Measurements from ENCODE around the gene SMIM26. TPM values are rescaled to one million over a fixed set of nuclear protein-coding genes. Genes with fewer than 3 reads are reported as not detected.

SMIM26 gene
- total RNA-seq, 1 donor from 2014 or later, result 150 TPM

- no peak overlapping the region for H3K9ac ChIP-seq
- H3K4me3 ChIP-seq, result peak overlapping the region; percentile 74
- no peaks in the 10 kb centered on the region for H3K27me3 ChIP-seq
- peaks cover 16% of the 10 kb centered on the region for H3F3A ChIP-seq (ENCODE audit: low read depth)
- H3K27ac Mint-ChIP-seq, result peak overlapping the region; percentile 81
- H3K4me1 ChIP-seq, result peaks cover 13% of the 10 kb centered on the region
- no peaks in the 10 kb centered on the region for H3K9me3 Mint-ChIP-seq
- no peaks in the 10 kb centered on the region for H4K20me1 ChIP-seq (ENCODE audit: low read depth)
- H3K79me2 ChIP-seq (ENCODE audit: low read depth), result peaks cover 41% of the 10 kb centered on the region
- H3K4me2 ChIP-seq, result peak overlapping the region; percentile 81
- no peaks in the 10 kb centered on the region for H3K36me3 Mint-ChIP-seq
- H3K4me1 Mint-ChIP-seq, result peaks cover 21% of the 10 kb centered on the region
- peak overlapping the region; percentile 93 for H3K4me3 Mint-ChIP-seq
- no peaks in the 10 kb centered on the region for H3K36me3 ChIP-seq
- H3K27me3 Mint-ChIP-seq (ENCODE audit: insufficient read depth, low read depth), result no peaks in the 10 kb centered on the region
- peak overlapping the region; percentile 89 for H2AFZ ChIP-seq (replicated peaks)
- peak; percentile 58 for DNase-seq (ENCODE audit: low spot score)
- TF ChIP-seq EZH2phosphoT487 (IDR thresholded peaks at IDR 0.05) (no peak), CTCF (IDR thresholded peaks at IDR 0.05) (peak; percentile 9)
- H3K27ac ChIP-seq, result no peak overlapping the region
- H3K9me3 ChIP-seq (ENCODE audit: low read depth), result no peaks in the 10 kb centered on the region
Measured at GRCh38 chr20:18588574-18588933, 21.3 kb downstream of the SMIM26 start.

- no peaks in the 10 kb centered on the region for H3K9me3 Mint-ChIP-seq
- Histone ChIP-seq H3K4me2 (peak overlapping the region; percentile 81), H3K9ac (no peak overlapping the region), H2AFZ (replicated peaks) (no peak overlapping the region), H3K4me3 (no peak overlapping the region), H3K79me2 (ENCODE audit: low read depth) (peaks cover 41% of the 10 kb centered on the region), H3K4me1 (peaks cover 13% of the 10 kb centered on the region), H3K9me3 (ENCODE audit: low read depth) (no peaks in the 10 kb centered on the region), H3K27me3 (no peaks in the 10 kb centered on the region), H3K36me3 (no peaks in the 10 kb centered on the region), H3F3A (ENCODE audit: low read depth) (peaks cover 16% of the 10 kb centered on the region), H3K27ac (no peak overlapping the region), H4K20me1 (ENCODE audit: low read depth) (no peaks in the 10 kb centered on the region)
- H3K36me3 Mint-ChIP-seq, result peaks cover 5% of the 10 kb centered on the region
- H3K4me1 Mint-ChIP-seq, result peaks cover 21% of the 10 kb centered on the region
- H3K27ac Mint-ChIP-seq, result no peak overlapping the region
- peak overlapping the region; percentile 93 for H3K4me3 Mint-ChIP-seq
- no peaks in the 10 kb centered on the region for H3K27me3 Mint-ChIP-seq (ENCODE audit: insufficient read depth, low read depth)
- TF ChIP-seq EZH2phosphoT487 (IDR thresholded peaks at IDR 0.05), result no peak
- TF ChIP-seq EZH2 (IDR thresholded peaks at IDR 0.05), result no peak
- no peak for TF ChIP-seq CTCF (IDR thresholded peaks at IDR 0.05)
- DNase-seq (ENCODE audit: low spot score), result no peak
Measured at GRCh38 chr20:18589941-18590674, 22.9 kb downstream of the SMIM26 start.

GRCh38 chr20:18596270-18596669 is 29.0 kb downstream of the SMIM26 start:
- DNase-seq (ENCODE audit: low spot score), result no peak
- H3F3A ChIP-seq (ENCODE audit: low read depth), result no peaks in the 10 kb centered on the region
- H3K4me2 ChIP-seq, result no peak overlapping the region
- no peak overlapping the region for H3K9ac ChIP-seq
- no peaks in the 10 kb centered on the region for H3K4me1 ChIP-seq
- H3K9me3 Mint-ChIP-seq, result peaks cover 7% of the 10 kb centered on the region
- H3K27ac ChIP-seq, result no peak overlapping the region
- no peak overlapping the region for H3K27ac Mint-ChIP-seq
- H3K4me3 ChIP-seq, result no peak overlapping the region
- no peaks in the 10 kb centered on the region for H3K27me3 Mint-ChIP-seq (ENCODE audit: insufficient read depth, low read depth)
- H3K4me3 Mint-ChIP-seq, result no peak overlapping the region
- TF ChIP-seq EZH2 (IDR thresholded peaks at IDR 0.05), result no peak
- no peak for TF ChIP-seq CTCF (IDR thresholded peaks at IDR 0.05)
- no peak for TF ChIP-seq EZH2phosphoT487 (IDR thresholded peaks at IDR 0.05)
- peaks cover 7% of the 10 kb centered on the region for H3K36me3 ChIP-seq
- H2AFZ ChIP-seq (replicated peaks), result no peak overlapping the region
- no peaks in the 10 kb centered on the region for H3K9me3 ChIP-seq (ENCODE audit: low read depth)
- H3K4me1 Mint-ChIP-seq, result peaks cover 2% of the 10 kb centered on the region
- H4K20me1 ChIP-seq (ENCODE audit: low read depth), result no peaks in the 10 kb centered on the region
- H3K27me3 ChIP-seq, result no peaks in the 10 kb centered on the region
- peaks cover 24% of the 10 kb centered on the region for H3K36me3 Mint-ChIP-seq
- peaks cover 11% of the 10 kb centered on the region for H3K79me2 ChIP-seq (ENCODE audit: low read depth)
